Upper lobe of left lung (tissue), 6 donors: ENCODE measurements around the gene TBC1D5. TPM values are rescaled to one million over a fixed set of nuclear protein-coding genes. Genes with fewer than 3 reads are reported as not detected.

ENCODE experiments used
- ATAC-seq, 2 donors: fragments of 200-7000 bp; cut with Tn5 transposase; one replicate each; pipeline ENCODE4 v1.9.1; 2022; ENCODE audit warnings: mild to moderate bottlenecking in 2 of 2, moderate library complexity in 2 of 2; ENCODE audit not compliant: low FRiP score in 2 of 2
- DNase-seq, 2 donors: peaks; one replicate each; pipeline ENCODE4 v3.0.0-alpha.2; 2019 to 2020
- H3K27ac ChIP-seq, 4 donors: fragments of 200-600 bp; sonication (generic); one replicate each; pipeline ENCODE4 v1.5.1; 2016 to 2019
- H3K27me3 ChIP-seq, 4 donors: fragments of 200-600 bp; sonication (generic); one replicate each; pipeline ENCODE4 v1.5.1; 2017 to 2019
- H3K36me3 ChIP-seq, 4 donors: fragments of 200-600 bp; sonication (generic); one replicate each; pipeline ENCODE4 v1.5.1; 2016 to 2019
- H3K4me1 ChIP-seq, 4 donors: fragments of 200-600 bp; sonication (generic); one replicate each; pipeline ENCODE4 v1.5.1; 2018 to 2019
- H3K4me3 ChIP-seq, 4 donors: fragments of 200-600 bp; sonication (generic); one replicate each; pipeline ENCODE4 v1.5.1; 2017 to 2019; ENCODE audit warnings: mild to moderate bottlenecking in 2 of 4, moderate library complexity in 1 of 4
- H3K9me3 ChIP-seq, 4 donors: fragments of 200-600 bp; sonication (generic); one replicate each; pipeline ENCODE4 v1.5.1; 2018 to 2019
- EP300 ChIP-seq, 4 donors: sonication (generic); formaldehyde crosslinking; IDR thresholded peaks; one replicate each; pipeline ENCODE4 v1.5.1; 2017; ENCODE audit warnings: antibody characterized with exemption in 4 of 4, control low read depth in 2 of 4
- POLR2A ChIP-seq, 4 donors: fragments of 450-650 bp; IDR thresholded peaks; one replicate each; pipeline ENCODE4 v1.5.1; 2016 to 2017; ENCODE audit warnings: antibody characterized with exemption in 4 of 4, mild to moderate bottlenecking in 2 of 4
- POLR2AphosphoS5 ChIP-seq, 2 donors: sonication (generic); formaldehyde crosslinking; IDR thresholded peaks; one replicate each; pipeline ENCODE4 v1.5.1; 2017; ENCODE audit warnings: antibody characterized with exemption in 2 of 2
- WGBS, 2 donors: methylation state at CpG; one replicate each; pipeline ENCODE4 v1.1.5; 2017 to 2018; 5-methylcytosine and 5-hydroxymethylcytosine counted together
- total RNA-seq, 6 donors: library from RNA; depleted of rRNA in 4 of 6; stranded (reverse); fragments of >200 nt in 4 of 6; gene quantifications; one replicate each; pipeline versions ENCODE4 v1.1.0 to v1.2.1, GENCODE V29; 2016 to 2021
- TF ChIP-seq, protein P1 (sequence below), 6 experiments: fragments of 450-650 bp in 4 of 6; fragments of 200-600 bp in 2 of 6; sonication (generic) in 2 of 6; IDR thresholded peaks; one replicate each; pipeline ENCODE4 v1.5.1; 2016 to 2019; ENCODE audit warnings: antibody characterized with exemption in 6 of 6
- donor health status: DM: no; HTN: no; CAD: no; lungs with moderate emphysema.
- donor health status: DM: no; HTN: yes; CAD: no; lungs with severe emphysema.

TBC1D5 gene
- total RNA-seq, 6 donors from 2014 or later: 53.0 to 135 (median 63.3) TPM

DNA sequence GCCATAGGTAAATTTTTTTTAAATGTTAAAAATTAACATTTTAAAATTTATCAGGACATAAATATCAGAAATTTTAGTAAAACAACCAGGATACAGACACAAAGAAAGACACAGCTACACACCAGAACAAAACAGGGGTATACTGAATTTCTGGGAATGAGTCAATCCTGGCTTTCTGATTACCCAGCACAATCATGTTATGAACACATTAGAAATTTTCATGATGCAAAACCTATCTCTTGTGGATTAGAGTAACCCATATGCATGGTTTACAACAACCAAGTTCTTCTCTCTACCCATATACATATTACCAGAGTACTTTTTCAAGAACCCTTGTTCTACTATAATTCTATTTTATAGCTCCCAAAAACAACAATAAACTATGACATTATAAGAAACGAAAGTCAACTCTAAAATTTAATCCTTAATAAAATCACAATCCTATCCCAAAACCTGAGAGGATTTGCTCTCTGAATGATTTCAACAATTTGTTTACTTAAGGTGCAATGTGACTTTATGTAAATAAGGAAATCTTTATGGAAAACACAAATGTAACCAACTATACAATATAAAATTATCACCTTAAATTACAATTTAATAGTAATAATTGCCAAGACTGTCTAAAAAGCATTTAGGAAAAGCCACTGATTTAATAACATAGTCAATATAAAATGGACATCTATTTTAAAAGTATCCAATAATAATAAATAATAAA lies 184.5 kb downstream of the TBC1D5 start:
- no peak for TF ChIP-seq EP300 (IDR thresholded peaks at IDR 0.05)
- TF ChIP-seq POLR2AphosphoS5 (IDR thresholded peaks at IDR 0.05): no peak
- no peak for TF ChIP-seq POLR2A (IDR thresholded peaks at IDR 0.05)
- TF ChIP-seq, protein P1, sequence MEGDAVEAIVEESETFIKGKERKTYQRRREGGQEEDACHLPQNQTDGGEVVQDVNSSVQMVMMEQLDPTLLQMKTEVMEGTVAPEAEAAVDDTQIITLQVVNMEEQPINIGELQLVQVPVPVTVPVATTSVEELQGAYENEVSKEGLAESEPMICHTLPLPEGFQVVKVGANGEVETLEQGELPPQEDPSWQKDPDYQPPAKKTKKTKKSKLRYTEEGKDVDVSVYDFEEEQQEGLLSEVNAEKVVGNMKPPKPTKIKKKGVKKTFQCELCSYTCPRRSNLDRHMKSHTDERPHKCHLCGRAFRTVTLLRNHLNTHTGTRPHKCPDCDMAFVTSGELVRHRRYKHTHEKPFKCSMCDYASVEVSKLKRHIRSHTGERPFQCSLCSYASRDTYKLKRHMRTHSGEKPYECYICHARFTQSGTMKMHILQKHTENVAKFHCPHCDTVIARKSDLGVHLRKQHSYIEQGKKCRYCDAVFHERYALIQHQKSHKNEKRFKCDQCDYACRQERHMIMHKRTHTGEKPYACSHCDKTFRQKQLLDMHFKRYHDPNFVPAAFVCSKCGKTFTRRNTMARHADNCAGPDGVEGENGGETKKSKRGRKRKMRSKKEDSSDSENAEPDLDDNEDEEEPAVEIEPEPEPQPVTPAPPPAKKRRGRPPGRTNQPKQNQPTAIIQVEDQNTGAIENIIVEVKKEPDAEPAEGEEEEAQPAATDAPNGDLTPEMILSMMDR (IDR thresholded peaks at IDR 0.05): no peak
- no peaks in the 10 kb centered on the region for H3K27me3 ChIP-seq
- DNase-seq: no peak

DNA sequence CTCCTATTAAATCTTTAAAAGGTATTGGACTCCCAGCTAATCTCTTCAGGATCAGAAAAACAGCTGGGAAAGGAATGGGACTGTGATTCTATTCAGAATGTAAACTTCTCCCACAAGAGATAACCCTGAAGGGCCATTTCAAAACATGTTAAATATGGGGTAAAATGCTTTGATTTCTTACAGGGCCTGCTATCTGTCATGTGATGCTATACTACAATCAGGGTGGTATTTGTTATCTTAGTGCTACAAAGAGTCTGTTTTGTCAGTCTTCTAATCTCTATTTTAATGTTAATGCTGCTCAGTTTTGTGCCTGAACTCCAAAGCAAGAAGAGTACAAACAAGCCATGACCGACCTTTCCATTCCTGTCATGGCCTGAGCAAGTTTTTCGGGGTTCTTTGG lies 186.9 kb downstream of the TBC1D5 start:
- H3K4me1 ChIP-seq: peaks cover 0 to 3% (median 0%) of the 10 kb centered on the region in 4 donors
- ATAC-seq (no peak), DNase-seq (no peak)
- H3K4me3 ChIP-seq: no peak overlapping the region
- WGBS, 2 donors: 97 to 99% methylated on average over 2 of the region's 2 CpGs
- no peaks in the 10 kb centered on the region for H3K9me3 ChIP-seq
- TF ChIP-seq POLR2AphosphoS5 (IDR thresholded peaks at IDR 0.05) (no peak), EP300 (IDR thresholded peaks at IDR 0.05) (no peak)
- no peaks in the 10 kb centered on the region for H3K36me3 ChIP-seq
- no peaks in the 10 kb centered on the region for H3K27me3 ChIP-seq
- no peak overlapping the region for H3K27ac ChIP-seq

More for the DNA sequence above, 184.5 kb downstream of the TBC1D5 start:
- Histone ChIP-seq H3K27ac (no peak overlapping the region), H3K36me3 (no peaks in the 10 kb centered on the region), H3K4me1 (peaks cover 0 to 3% (median 0%) of the 10 kb centered on the region in 4 donors), H3K4me3 (no peak overlapping the region), H3K9me3 (no peaks in the 10 kb centered on the region)
- WGBS, 2 donors: 85 to 93% methylated on average over 1 of the region's 1 CpG
- no peak for ATAC-seq

DNA sequence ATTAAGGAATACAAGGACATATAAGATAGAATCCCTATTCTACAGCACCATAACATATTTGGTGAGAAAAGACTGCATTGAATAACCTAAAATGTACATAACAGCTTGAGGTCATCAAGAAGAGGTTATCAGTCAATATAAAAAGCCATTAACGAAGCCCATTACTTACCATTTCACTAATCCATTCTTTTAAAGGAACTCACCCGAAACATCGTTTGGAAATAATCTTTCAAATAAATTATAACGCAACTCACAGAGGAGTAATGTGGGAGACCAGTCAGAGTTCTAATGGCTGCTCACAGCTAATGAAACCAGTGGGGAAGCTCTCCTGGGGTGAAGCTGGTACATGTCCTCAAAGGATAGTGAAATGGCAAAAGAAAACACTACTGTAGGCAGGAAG lies 188.4 kb downstream of the TBC1D5 start:
- Histone ChIP-seq H3K27ac (no peak overlapping the region), H3K4me1 (peaks cover 0 to 3% (median 0%) of the 10 kb centered on the region in 4 donors), H3K9me3 (no peaks in the 10 kb centered on the region), H3K4me3 (no peak overlapping the region), H3K36me3 (no peaks in the 10 kb centered on the region), H3K27me3 (no peaks in the 10 kb centered on the region)
- ATAC-seq (no peak), DNase-seq (no peak)
- TF ChIP-seq EP300 (IDR thresholded peaks at IDR 0.05) (no peak), POLR2AphosphoS5 (IDR thresholded peaks at IDR 0.05) (no peak), POLR2A (IDR thresholded peaks at IDR 0.05) (no peak)
- TF ChIP-seq, protein P1 (IDR thresholded peaks at IDR 0.05): no peak
- WGBS, 2 donors: 90 to 92% methylated on average over 4 of the region's 4 CpGs

DNA sequence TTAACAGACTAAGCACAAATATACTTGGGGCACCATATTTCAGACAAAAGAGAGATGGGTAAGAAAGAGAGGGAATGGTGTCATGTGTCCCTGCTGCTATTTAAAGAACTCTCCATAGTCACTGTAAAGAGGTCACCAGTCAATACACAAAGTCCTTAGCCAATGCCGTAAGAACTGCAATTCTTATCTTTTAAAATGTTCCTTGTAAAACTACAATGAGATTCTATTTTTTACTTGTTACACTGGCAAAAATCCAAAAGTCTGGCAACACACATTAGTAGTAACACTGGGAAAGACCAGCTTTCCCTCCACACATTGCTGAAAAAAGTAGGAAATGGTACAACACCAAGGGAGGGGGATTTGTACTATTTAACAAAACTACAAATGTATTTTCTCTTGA lies 189.4 kb downstream of the TBC1D5 start:
- H3K9me3 ChIP-seq: no peaks in the 10 kb centered on the region
- TF ChIP-seq POLR2A (IDR thresholded peaks at IDR 0.05): no peak
- no peak for TF ChIP-seq EP300 (IDR thresholded peaks at IDR 0.05)
- TF ChIP-seq, protein P1 (IDR thresholded peaks at IDR 0.05): no peak
- TF ChIP-seq POLR2AphosphoS5 (IDR thresholded peaks at IDR 0.05): no peak
- H3K36me3 ChIP-seq: no peaks in the 10 kb centered on the region
- H3K4me3 ChIP-seq: no peak overlapping the region
- ATAC-seq: no peak
- peaks cover 0 to 3% (median 0%) of the 10 kb centered on the region in 4 donors for H3K4me1 ChIP-seq
- no peak for DNase-seq
- H3K27me3 ChIP-seq: no peaks in the 10 kb centered on the region
- 29 to 38% methylated on average over 1 of the region's 1 CpG for WGBS, 2 donors
- no peak overlapping the region for H3K27ac ChIP-seq

DNA sequence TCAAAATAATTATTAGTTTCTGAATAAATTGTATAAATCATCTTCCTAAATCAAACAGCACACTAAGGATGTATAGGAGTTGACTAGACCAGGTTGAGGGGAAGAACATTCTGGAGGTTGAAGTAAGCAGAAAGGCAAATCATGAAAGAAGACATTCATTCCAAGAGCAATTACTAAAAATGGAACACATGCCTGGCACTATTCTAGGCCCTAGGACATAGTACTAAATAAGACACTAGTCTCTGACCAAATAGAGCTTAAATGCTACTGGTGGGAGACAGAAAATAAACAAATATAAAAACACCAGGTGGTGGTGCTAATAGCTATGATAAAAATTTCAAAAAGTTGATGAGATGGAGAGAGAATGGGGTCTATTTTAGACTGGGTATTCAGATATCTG lies 190.1 kb downstream of the TBC1D5 start:
- H3K27me3 ChIP-seq: no peaks in the 10 kb centered on the region
- no peak overlapping the region for H3K27ac ChIP-seq
- DNase-seq: no peak
- ATAC-seq: no peak
- H3K4me3 ChIP-seq: no peak overlapping the region
- H3K36me3 ChIP-seq: no peaks in the 10 kb centered on the region
- TF ChIP-seq EP300 (IDR thresholded peaks at IDR 0.05): no peak
- TF ChIP-seq, protein P1 (IDR thresholded peaks at IDR 0.05): no peak
- H3K4me1 ChIP-seq: peaks cover 0 to 3% (median 0%) of the 10 kb centered on the region in 4 donors
- no peaks in the 10 kb centered on the region for H3K9me3 ChIP-seq
